ENCODE data around the gene CRAT.

CRAT gene

GRCh38 chr9:129058965-129059795 is 51.4 kb downstream of the CRAT start:
- DNase-seq = no peak

GRCh38 chr9:129054163-129054851 is 56.3 kb downstream of the CRAT start:
- no peak for DNase-seq

DNA sequence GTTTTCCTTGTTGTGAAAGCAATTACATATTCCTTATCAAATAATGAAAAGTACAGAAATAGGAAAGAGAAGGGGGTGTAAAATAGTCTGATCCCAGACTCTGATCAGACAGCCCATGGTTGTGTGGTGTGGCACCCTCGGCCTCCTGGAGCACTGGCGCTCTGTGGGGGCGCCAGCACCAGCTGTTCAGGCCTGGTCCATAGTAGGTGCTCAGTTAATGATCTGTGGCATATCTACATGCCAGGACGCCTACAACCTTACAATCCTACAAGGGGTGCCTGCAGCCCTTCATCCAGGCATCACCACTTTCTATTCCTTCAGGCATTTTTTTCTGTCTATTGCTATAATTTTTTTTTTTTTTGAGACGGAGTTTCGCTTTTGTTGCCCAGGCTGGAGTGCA is 57.6 kb downstream of the CRAT start:
- no peak for DNase-seq

DNA sequence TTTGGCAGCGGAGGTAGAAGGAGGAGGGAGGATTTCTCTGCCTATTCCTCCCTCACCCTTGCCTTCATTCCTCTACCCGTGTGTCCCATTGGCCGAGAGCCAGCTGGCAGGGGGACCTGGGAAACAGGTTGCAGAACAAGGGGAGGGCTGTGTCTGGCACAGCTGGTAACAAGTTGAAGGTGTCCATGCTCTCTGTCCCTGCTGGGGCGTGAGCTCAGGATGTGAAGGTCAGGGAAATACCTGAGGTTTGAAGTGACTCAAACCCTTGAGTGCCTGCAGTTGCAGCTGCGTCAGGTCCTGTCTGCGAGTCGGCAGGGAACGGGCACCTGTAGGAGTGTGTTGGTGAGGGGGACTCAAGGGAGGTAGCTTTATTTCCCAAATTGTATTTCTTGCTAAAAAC is 58.0 kb downstream of the CRAT start:
- DNase-seq = no peak
